ENCODE results near the gene TGM2. TPM values are rescaled to one million over a fixed set of nuclear protein-coding genes. Genes with fewer than 3 reads are reported as not detected.

TGM2 gene
- total and polyA plus RNA-seq, 9 of the 15 experiments (the other 6 are each of a cell fraction or from before 2014, with no cell fraction given): 5.5 to 78.5 (median 37.6) TPM

DNA sequence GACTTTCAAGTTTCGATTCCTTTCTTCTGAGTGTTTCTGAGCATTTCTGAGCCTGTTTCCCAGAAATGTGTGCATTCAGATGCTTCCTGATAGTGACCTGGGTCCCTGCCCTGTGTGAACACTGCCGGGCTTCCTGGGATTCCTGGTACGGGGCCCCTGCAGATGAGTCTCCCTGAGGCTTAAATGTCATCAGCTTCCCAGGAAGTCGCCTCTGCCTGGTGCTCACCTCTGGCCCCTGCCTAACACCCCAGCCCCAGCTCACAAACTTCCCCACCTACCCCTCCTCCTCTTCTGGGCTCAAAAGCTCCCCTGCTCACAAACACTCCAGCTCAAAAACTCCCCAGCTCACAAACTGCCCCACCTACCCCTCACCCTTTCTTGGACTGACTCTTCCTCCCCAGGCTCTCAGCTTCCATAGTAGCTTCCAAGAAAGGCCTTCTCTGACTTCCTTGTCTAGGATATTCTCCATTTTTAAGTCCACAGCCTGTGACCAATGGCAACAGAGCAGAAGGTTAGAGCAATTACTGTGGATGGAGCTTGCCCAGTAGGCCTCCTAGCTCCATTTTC is 42.0 kb downstream of the TGM2 start (continued):
- TF ChIP-seq, protein P1, sequence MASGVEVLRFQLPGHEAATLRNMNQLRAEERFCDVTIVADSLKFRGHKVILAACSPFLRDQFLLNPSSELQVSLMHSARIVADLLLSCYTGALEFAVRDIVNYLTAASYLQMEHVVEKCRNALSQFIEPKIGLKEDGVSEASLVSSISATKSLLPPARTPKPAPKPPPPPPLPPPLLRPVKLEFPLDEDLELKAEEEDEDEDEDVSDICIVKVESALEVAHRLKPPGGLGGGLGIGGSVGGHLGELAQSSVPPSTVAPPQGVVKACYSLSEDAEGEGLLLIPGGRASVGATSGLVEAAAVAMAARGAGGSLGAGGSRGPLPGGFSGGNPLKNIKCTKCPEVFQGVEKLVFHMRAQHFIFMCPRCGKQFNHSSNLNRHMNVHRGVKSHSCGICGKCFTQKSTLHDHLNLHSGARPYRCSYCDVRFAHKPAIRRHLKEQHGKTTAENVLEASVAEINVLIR (CRISPR knock-in tag; IDR thresholded peaks at IDR 0.05): no peak
- no peak for TF ChIP-seq ZNF780A (CRISPR knock-in tag; IDR thresholded peaks at IDR 0.05)
- no peak for TF ChIP-seq LCOR (CRISPR knock-in tag; IDR thresholded peaks at IDR 0.05)
- peak; percentile 25; the same call in 1 of the 2 replicates for TF ChIP-seq L3MBTL2 (IDR thresholded peaks at IDR 0.05)
- no peak for TF ChIP-seq KDM4B (IDR thresholded peaks at IDR 0.05; ENCODE audit: borderline replicate concordance in 2 of 2, low read depth in 1 of 2)
- no peak for TF ChIP-seq HDAC8 (tag; IDR thresholded peaks at IDR 0.05)
- TF ChIP-seq ESRRA (IDR thresholded peaks at IDR 0.05; ENCODE audit: borderline replicate concordance, low read depth): 0 out of 2 replicates have a peak, but pooled peaks have one; percentile 11
- peak; percentile 42 for TF ChIP-seq ATF7 (IDR thresholded peaks at IDR 0.05)
- TF ChIP-seq YY1 (IDR thresholded peaks at IDR 0.05; ENCODE audit: borderline replicate concordance in 1 of 3, control insufficient read depth in 1 of 3, extremely low read depth in 1 of 3, insufficient read depth in 3 of 3, insufficient read length in 1 of 3, insufficient replicate concordance in 2 of 3, low read depth in 1 of 3, low read length in 2 of 3): peak in 1 of 3 experiments; percentile 16
- TF ChIP-seq EZH2 (IDR thresholded peaks at IDR 0.05; ENCODE audit: borderline replicate concordance, low read depth, low read length): no peak
- no peak for TF ChIP-seq ZNF121 (CRISPR knock-in tag; conservative IDR thresholded peaks at IDR 0.05)
- TF ChIP-seq, protein P2, sequence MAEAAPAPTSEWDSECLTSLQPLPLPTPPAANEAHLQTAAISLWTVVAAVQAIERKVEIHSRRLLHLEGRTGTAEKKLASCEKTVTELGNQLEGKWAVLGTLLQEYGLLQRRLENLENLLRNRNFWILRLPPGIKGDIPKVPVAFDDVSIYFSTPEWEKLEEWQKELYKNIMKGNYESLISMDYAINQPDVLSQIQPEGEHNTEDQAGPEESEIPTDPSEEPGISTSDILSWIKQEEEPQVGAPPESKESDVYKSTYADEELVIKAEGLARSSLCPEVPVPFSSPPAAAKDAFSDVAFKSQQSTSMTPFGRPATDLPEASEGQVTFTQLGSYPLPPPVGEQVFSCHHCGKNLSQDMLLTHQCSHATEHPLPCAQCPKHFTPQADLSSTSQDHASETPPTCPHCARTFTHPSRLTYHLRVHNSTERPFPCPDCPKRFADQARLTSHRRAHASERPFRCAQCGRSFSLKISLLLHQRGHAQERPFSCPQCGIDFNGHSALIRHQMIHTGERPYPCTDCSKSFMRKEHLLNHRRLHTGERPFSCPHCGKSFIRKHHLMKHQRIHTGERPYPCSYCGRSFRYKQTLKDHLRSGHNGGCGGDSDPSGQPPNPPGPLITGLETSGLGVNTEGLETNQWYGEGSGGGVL (CRISPR knock-in tag; IDR thresholded peaks at IDR 0.05): no peak
- TF ChIP-seq GTF2E2 (tag; IDR thresholded peaks at IDR 0.05): no peak
- no peak for TF ChIP-seq MCM3 (IDR thresholded peaks at IDR 0.05)
- TF ChIP-seq, protein P3, sequence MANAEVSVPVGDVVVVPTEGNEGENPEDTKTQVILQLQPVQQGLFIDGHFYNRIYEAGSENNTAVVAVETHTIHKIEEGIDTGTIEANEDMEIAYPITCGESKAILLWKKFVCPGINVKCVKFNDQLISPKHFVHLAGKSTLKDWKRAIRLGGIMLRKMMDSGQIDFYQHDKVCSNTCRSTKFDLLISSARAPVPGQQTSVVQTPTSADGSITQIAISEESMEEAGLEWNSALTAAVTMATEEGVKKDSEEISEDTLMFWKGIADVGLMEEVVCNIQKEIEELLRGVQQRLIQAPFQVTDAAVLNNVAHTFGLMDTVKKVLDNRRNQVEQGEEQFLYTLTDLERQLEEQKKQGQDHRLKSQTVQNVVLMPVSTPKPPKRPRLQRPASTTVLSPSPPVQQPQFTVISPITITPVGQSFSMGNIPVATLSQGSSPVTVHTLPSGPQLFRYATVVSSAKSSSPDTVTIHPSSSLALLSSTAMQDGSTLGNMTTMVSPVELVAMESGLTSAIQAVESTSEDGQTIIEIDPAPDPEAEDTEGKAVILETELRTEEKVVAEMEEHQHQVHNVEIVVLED (CRISPR knock-in tag; IDR thresholded peaks at IDR 0.05): no peak
- no peak for TF ChIP-seq NFYB (IDR thresholded peaks at IDR 0.05; ENCODE audit: extremely low read depth, insufficient read length)
- no peak for TF ChIP-seq SUPT5H (IDR thresholded peaks at IDR 0.05)
- peak in 1 of 2 experiments; percentile 16; a peak in 1 of 4 replicates for TF ChIP-seq NRF1 (conservative IDR thresholded peaks at IDR 0.05 in 1 of 2, IDR thresholded peaks at IDR 0.05 in 1 of 2)
- no peak for TF ChIP-seq PCBP2 (IDR thresholded peaks at IDR 0.05; ENCODE audit: low read depth, low read length, poor library complexity, severe bottlenecking)
- TF ChIP-seq ZNF12 (CRISPR knock-in tag; IDR thresholded peaks at IDR 0.05): no peak
- no peak for TF ChIP-seq NR4A1 (CRISPR knock-in tag; IDR thresholded peaks at IDR 0.05)
- no peak for TF ChIP-seq NR4A1 (tag; IDR thresholded peaks at IDR 0.05)
- TF ChIP-seq, protein P4, sequence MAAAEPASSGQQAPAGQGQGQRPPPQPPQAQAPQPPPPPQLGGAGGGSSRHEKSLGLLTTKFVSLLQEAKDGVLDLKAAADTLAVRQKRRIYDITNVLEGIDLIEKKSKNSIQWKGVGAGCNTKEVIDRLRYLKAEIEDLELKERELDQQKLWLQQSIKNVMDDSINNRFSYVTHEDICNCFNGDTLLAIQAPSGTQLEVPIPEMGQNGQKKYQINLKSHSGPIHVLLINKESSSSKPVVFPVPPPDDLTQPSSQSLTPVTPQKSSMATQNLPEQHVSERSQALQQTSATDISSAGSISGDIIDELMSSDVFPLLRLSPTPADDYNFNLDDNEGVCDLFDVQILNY (CRISPR knock-in tag; IDR thresholded peaks at IDR 0.05): no peak
- TF ChIP-seq EHMT2 (IDR thresholded peaks at IDR 0.05): peak; percentile 68
- TF ChIP-seq ZNF3 (CRISPR knock-in tag; IDR thresholded peaks at IDR 0.05): no peak
